ENCODE data around the gene BTG4. TPM values are rescaled to one million over a fixed set of nuclear protein-coding genes. Genes with fewer than 3 reads are reported as not detected.

The BTG4 gene
- total and polyA plus RNA-seq, 2 experiments from 2014 or later: 0.21 to 0.31 TPM

- TF ChIP-seq CTCF (conservative IDR thresholded peaks at IDR 0.05; ENCODE audit: low read depth in 2 of 2) (no peak), EZH2phosphoT487 (IDR thresholded peaks at IDR 0.05; ENCODE audit: unreplicated experiment) (no peak), NANOG (IDR thresholded peaks at IDR 0.05; ENCODE audit: borderline replicate concordance) (no peak)
Measured at GRCh38 chr11:111522426-111522825, 10.2 kb upstream of the BTG4 start (continued).

- no peak overlapping the region for H3K4me3 Mint-ChIP-seq
- no peak overlapping the region for H3K27ac Mint-ChIP-seq
- peaks cover 7% of the 10 kb centered on the region; the same call in 1 of the 2 replicates for H3K4me1 ChIP-seq (ENCODE audit: insufficient read depth)
- DNase-seq (ENCODE audit: low spot score) (no peak), ATAC-seq (no peak)
- TF ChIP-seq EZH2phosphoT487 (IDR thresholded peaks at IDR 0.05; ENCODE audit: unreplicated experiment) (no peak), NANOG (IDR thresholded peaks at IDR 0.05; ENCODE audit: borderline replicate concordance) (no peak), ZNF331 (CRISPR knock-in tag; IDR thresholded peaks at IDR 0.05; ENCODE audit: low read depth) (no peak), POLR2AphosphoS5 (IDR thresholded peaks at IDR 0.05; ENCODE audit: low read depth) (no peak), ZNF462 (CRISPR knock-in tag; IDR thresholded peaks at IDR 0.05) (no peak), STAT1 (IDR thresholded peaks at IDR 0.05; ENCODE audit: unreplicated experiment) (no peak), EZH2 (IDR thresholded peaks at IDR 0.05; ENCODE audit: low read depth, unreplicated experiment) (no peak), ETS1 (IDR thresholded peaks at IDR 0.05) (no peak), ZNF114 (CRISPR knock-in tag; IDR thresholded peaks at IDR 0.05) (no peak)
- peaks cover 2% of the 10 kb centered on the region; the same call in 2 of the 3 replicates for H3K4me1 Mint-ChIP-seq
- H3K36me3 Mint-ChIP-seq (ENCODE audit: low read depth): no peaks in the 10 kb centered on the region
- no peaks in the 10 kb centered on the region for H3F3A ChIP-seq (replicated peaks; ENCODE audit: low read depth)
- no peaks in the 10 kb centered on the region for H3K27me3 Mint-ChIP-seq (ENCODE audit: insufficient read depth, low read depth, poor library complexity)
- H3K27ac ChIP-seq (ENCODE audit: low read depth): no peak overlapping the region
- H3K9me2 ChIP-seq (ENCODE audit: insufficient read depth): no peaks in the 10 kb centered on the region
- H4K20me1 ChIP-seq (replicated peaks; ENCODE audit: insufficient read depth): no peaks in the 10 kb centered on the region
- no peak overlapping the region for H3K4me3 ChIP-seq
- no peaks in the 10 kb centered on the region for H3K9me3 Mint-ChIP-seq
- H3K79me2 ChIP-seq (replicated peaks; ENCODE audit: insufficient read depth): no peaks in the 10 kb centered on the region
- peaks cover under 1% of the 10 kb centered on the region; the same call in 1 of the 2 replicates for H3K27me3 ChIP-seq (ENCODE audit: insufficient read depth)
- H2AFZ ChIP-seq: no peak overlapping the region
- no peaks in the 10 kb centered on the region for H3K36me3 ChIP-seq (ENCODE audit: insufficient read depth)
- H3K4me2 ChIP-seq: no peak overlapping the region
Measured at GRCh38 chr11:111521135-111521534, 8.9 kb upstream of the BTG4 start.

Data from GM23338 (cell line).